GM12874 (cell line): ENCODE measurements around the gene OVOL1.

Experiments
- CTCF ChIP-seq: IDR thresholded peaks from 2 replicates; pipeline ENCODE4 v1.5.1; 2011; ENCODE audit warnings: low read depth, mild to moderate bottlenecking, control low read depth, low read length, moderate library complexity; ENCODE audit not compliant: insufficient read depth

Gene OVOL1

GRCh38 chr11:65796726-65797601, 10.1 kb downstream of the OVOL1 start:
- TF ChIP-seq CTCF = no peak

- no peak for TF ChIP-seq CTCF
These were observed 10.8 kb downstream of the OVOL1 start for GRCh38 chr11:65797711-65798110.

GRCh38 chr11:65798882-65799281, 12.0 kb downstream of the OVOL1 start:
- TF ChIP-seq CTCF = no peak

- no peak for TF ChIP-seq CTCF
These were observed 14.5 kb downstream of the OVOL1 start for GRCh38 chr11:65801153-65801987.

- TF ChIP-seq CTCF = no peak
These were observed 16.0 kb downstream of the OVOL1 start for GRCh38 chr11:65802841-65803240.

GRCh38 chr11:65803797-65804492, 17.1 kb downstream of the OVOL1 start:
- no peak for TF ChIP-seq CTCF

- TF ChIP-seq CTCF = no peak
These were observed 20.1 kb downstream of the OVOL1 start for GRCh38 chr11:65806979-65807378.
